COLO829 (cell line): ENCODE measurements around the gene KIFBP.
"Not testable (repeated sequence)": the region's sequence is repeated elsewhere in the genome, so short reads cannot be mapped to it uniquely, and the experiment has no call there.

ENCODE experiments used
- DNase-seq: peaks from one replicate; pipeline ENCODE4 v3.0.0; 2012; ENCODE audit warnings: low spot score

The KIFBP gene, protein sequence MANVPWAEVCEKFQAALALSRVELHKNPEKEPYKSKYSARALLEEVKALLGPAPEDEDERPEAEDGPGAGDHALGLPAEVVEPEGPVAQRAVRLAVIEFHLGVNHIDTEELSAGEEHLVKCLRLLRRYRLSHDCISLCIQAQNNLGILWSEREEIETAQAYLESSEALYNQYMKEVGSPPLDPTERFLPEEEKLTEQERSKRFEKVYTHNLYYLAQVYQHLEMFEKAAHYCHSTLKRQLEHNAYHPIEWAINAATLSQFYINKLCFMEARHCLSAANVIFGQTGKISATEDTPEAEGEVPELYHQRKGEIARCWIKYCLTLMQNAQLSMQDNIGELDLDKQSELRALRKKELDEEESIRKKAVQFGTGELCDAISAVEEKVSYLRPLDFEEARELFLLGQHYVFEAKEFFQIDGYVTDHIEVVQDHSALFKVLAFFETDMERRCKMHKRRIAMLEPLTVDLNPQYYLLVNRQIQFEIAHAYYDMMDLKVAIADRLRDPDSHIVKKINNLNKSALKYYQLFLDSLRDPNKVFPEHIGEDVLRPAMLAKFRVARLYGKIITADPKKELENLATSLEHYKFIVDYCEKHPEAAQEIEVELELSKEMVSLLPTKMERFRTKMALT

DNA sequence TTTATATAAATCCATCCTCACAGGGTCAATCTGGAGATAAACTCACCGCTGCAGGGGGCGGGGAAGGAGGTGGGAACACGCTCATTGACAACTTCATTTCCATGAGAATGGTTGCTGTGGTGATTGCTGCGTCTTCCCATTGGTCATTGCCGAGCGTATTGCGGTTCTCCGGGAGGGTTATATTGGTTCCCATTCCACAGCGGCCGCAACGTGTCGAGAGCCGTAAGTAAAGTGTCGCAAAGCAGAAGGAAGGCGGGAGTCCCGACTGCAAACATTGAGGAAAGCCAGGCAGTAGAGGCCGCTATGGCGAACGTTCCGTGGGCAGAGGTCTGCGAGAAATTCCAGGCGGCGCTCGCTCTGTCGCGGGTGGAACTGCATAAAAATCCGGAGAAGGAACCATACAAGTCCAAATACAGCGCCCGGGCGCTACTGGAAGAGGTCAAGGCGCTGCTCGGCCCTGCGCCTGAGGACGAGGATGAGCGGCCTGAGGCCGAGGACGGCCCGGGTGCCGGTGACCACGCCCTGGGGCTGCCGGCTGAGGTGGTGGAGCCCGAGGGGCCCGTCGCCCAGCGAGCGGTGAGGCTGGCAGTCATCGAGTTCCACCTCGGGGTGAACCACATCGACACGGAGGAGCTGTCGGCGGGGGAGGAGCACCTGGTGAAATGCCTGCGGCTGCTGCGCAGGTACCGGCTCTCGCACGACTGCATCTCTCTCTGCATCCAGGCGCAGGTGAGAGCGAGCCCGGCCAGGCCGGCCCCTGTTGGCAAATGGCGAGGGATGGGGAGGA, at the start of gene KIFBP:
Gene KIFBP, plus strand, starts transcription at position 274 of the 787 bp plus-strand sequence. Its CDS starts 30 bp downstream, at position 304.
- peak; percentile 93 for DNase-seq

DNA sequence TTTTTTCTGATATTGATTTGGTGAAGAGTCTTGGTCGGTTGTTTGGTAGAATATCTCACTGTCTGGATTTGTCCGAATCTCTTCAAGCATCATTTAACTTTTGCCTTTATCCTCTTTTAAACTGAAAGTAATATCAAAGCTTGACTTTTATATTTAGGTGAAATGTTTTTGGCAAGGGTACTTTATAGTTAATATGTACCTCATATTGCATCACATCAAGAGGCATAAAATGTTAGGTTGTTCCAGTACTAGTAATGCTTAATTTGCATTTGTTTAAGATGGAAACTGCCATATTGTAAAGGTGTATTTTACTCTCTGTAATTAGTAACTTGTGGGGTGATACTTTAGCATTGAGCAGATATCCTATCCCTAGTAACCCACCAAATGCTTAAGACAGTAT, 49.7 kb upstream of the KIFBP start:
- no peak for DNase-seq

DNA sequence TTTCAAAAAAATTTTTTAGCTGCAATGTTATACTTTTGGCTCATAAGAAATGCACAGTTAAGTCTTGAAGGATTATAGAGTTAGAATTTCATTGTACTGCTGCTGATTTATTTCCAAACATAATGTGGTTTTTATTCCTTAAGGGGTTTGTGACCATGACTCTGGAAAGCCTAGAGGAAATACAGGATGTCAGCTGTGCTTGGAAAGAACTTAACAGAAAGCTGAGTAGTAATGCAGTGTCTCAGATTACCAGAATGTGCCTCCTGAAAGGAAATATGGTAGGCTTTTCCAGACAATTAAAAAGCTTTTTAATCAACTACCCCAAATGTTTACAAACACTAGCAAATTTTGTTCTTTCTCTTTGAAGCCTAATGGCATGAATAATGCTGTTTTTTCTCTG, 47.7 kb upstream of the KIFBP start:
- not testable (repeated sequence) for DNase-seq

DNA sequence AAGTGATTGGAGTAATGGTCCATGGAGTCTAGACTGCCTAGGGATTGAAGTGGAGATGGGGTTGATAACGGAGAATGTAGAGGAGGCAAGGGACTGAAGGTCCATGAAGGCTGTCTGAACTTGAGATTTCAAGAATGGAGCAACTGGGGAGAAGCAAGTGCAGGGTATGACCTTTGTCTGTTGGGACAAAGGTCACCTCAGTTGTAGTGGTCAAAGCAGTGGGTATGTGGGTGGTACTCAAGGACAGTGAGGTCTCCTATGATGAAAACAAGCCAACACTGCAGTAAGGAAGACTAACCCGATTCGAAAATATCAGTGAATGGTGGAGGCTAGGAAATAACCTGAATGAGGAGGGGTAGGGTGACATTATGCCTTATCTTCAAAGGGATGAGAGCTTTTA, 38.0 kb upstream of the KIFBP start:
- no peak for DNase-seq

DNA sequence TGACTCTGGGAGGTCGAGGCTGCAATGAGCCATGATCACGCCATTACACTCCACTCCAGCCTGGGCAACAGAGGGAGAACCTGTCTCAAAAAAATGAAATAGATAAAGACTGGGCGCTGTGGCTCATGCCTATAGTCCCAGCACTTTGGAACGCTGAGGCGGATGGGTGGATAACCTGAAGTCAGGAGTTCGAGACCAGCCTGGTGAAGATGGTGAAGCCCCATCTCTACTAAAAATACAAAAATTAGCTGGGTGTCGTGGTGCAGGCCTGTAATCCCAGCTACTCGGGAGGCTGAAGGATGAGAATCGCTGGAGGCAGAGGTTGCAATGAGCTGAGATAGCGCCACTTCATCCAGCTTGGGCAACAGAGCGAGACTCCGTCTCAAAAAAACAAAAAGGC, 33.7 kb upstream of the KIFBP start:
- no peak for DNase-seq

DNA sequence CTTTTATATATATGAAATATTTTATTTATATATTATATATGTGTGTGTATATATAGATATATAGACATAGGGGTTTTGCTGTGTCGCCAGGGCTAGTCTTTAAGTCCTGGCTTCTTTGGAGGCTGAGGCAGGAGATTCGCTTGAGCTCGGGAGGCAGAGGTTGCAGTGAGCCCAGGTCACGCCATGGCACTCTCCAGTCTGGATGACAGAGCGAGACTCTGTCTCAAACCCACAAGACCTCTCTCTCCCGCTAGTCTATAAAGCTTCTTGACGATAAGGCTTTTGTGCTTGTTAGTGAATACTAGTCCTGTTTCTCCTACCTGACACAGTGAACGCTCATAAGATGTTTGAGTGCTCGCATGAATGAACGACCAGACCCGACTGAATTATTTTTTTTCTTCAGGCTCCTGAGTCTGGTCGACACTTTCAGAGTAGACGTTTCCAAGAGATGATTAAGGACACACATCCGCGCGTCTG, 33.2 kb upstream of the KIFBP start:
- DNase-seq: peak; percentile 9

DNA sequence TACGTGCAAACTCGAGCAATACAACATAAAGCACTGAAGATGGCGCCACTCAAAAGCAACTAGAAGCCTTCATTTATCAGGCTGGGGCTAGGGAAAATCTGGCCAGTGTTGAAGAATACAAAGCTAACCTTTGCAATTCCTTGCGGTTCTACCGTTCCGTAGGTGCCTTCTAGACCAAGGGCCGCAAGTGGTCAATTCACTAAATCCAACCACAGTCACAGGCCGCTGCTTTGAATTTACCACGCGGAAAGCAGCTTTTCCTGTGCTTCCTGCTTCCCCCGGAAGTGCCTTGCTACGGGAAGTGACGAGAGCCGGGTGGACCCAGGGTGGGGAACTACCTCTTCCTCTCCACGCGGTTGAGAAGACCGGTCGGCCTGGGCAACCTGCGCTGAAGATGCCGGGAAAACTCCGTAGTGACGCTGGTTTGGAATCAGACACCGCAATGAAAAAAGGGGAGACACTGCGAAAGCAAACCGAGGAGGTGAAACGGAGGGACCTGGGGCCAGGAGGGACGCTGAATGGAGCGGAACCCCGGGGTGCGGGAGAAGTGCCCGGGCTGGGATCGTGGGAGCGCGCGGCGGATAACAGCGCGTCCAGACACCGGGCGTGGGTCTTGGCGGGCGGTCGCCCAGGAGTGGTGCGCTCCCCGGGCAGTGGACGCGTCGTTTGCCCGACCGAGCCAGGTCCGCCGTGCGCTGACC, 32.6 kb upstream of the KIFBP start, which contains the start of gene DDX21:
Gene DDX21, plus strand, starts transcription at position 339 of the 701 bp plus-strand sequence. Its CDS starts 56 bp downstream, at position 395.
- DNase-seq: peak; percentile 90

DNA sequence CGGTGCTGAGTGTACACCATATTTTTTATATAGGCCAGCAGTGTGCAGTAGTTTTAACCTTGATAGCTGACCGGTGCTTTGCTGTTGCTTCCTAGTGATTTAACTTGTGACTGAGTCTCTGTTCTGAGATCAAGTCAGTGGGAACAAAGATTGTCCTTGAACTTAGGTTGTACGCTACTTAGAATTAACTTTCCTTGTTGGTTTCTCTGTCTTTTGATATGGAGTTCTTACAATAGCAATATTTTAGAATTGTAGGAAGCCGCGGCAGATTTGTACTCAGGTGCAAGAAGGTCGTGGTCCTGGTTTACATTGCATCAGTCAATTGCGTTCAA, 31.4 kb upstream of the KIFBP start:
- no peak for DNase-seq

DNA sequence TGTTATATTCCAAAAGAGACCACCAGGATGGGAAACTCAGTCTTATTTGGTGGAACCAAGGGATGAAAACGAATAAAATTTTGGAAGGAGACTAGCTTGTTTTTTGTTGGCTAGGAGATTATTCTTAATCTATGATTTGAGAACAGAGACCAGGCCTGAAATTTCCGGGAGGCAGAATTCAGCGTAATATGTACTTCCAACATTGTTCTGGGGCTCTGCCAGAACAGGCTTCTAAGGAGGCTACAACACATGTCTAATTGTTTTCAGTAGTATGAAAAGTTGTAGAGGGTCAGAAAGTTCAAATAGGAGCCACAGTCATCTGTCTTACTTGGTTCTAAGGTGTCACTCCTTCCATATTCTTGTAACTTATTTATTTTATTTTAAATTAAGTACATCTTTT, 30.9 kb upstream of the KIFBP start:
- peak; percentile 46 for DNase-seq

DNA sequence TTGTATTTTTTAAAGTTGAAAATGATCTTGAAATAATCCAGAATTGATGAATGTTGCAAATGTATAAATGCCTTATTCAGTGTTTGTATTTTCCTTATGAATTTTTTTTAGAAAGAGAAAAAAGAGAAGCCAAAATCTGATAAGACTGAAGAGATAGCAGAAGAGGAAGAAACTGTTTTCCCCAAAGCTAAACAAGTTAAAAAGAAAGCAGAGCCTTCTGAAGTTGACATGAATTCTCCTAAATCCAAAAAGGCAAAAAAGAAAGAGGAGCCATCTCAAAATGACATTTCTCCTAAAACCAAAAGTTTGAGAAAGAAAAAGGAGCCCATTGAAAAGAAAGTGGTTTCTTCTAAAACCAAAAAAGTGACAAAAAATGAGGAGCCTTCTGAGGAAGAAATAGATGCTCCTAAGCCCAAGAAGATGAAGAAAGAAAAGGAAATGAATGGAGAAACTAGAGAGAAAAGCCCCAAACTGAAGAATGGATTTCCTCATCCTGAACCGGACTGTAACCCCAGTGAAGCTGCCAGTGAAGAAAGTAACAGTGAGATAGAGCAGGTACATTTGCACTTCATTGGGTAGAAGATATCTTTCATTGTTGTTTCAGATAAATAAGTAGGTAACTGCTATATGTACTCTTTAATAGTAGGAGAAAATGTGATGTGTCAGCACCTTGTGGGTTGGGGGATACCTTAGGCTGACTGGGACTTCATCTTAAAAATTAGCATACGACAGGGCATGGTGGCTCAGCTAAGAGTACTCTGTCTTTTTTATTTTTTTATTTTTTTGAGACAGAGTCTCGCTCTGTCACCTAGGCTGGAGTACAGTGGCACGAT, 28.7 kb upstream of the KIFBP start:
- DNase-seq: no peak

DNA sequence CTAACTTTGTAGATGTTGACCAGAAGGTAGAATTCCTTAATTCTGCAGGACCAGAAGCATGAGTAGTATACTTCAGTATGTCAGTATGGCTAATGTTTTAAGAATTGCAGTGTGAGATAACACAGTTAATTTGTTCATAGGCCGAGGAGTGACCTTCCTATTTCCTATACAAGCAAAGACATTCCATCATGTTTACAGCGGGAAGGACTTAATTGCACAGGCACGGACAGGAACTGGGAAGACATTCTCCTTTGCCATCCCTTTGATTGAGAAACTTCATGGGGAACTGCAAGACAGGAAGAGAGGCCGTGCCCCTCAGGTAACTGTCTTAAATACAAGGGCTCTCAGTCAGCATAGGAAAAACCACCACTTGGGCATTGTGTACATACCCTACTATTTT, 25.5 kb upstream of the KIFBP start:
- no peak for DNase-seq

DNA sequence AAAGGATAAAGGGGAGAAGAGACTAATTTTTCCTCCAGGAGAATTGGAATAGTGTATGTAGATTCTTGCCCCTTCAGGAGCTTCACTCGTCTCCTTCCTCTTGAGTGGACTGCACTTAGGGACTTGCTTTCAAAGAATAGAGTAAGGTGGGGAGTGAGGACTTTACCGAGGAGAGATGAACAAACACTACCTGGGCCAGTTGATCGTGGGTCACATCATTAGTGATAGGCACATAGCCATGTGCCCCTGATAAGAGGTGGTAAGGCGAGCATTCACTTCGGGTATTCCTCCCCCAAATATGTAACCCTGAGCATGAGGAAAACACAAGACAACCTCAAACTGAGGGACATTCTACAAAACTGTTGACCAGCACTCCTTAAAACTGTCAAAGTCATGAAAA, 14.6 kb upstream of the KIFBP start:
- DNase-seq: no peak

DNA sequence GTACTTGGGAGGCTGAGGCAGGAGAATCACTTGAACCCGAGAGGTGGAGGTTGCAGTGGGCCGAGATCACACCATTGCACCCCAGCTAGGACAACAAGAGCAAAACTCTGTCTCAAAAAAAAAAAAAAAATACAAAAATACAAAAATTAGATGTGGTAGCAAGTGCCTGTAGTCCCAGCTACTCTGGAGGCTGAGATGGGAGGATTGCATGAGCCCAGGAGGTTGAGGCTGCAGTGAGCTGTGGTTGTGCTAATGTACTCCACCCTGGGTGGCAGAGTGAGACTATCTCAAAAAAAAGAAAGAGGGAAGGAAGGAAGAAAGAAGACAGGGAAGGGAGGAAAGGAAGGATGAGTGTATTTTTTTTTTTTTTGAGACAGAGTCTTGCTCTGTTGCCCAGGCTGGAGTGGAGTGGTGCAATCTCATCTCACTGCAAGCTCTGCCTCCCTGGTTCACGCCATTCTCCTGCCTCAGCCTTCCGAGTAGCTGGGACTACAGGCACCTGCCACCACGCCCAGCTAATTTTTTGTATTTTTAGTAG, 12.6 kb upstream of the KIFBP start:
- DNase-seq: not testable (repeated sequence)

DNA sequence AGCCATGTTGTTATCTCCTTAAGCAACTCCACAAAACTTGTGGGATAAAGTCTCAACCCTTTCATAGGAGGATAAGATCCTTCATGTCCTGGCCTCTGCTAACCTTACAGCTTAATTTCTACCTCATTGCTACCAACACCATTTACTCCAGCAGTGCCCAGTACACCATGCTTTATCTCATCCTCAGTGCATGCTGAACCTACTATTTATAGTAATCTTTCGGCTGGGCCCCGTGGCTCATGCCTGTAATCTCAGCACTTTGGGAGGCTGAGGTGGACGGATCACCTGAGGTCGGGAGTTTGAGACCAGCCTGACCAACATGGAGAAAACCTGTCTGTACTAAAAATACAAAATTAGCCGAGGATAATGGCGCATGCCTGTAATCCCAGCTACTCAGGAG, 8.9 kb upstream of the KIFBP start:
- DNase-seq: not testable (repeated sequence)

DNA sequence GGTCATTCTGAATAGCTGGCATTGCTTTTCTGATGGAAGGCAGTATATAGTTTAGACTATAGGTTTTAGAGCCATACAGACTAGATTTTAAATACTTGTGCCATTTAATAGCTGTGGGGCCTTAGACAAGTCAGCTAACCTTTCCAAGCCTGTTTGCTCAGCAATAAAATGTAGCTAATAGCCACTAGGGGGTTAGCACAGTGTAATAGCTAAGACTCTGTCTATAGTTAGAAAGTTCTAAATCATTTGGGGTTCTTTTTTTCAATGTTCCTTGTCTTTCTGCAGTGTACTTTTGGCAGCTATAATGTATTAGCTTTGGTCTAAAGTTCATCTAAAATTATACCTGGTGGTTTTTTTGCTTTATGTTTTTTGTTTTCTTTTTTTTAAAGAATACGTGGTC, 7.5 kb upstream of the KIFBP start:
- DNase-seq: no peak

DNA sequence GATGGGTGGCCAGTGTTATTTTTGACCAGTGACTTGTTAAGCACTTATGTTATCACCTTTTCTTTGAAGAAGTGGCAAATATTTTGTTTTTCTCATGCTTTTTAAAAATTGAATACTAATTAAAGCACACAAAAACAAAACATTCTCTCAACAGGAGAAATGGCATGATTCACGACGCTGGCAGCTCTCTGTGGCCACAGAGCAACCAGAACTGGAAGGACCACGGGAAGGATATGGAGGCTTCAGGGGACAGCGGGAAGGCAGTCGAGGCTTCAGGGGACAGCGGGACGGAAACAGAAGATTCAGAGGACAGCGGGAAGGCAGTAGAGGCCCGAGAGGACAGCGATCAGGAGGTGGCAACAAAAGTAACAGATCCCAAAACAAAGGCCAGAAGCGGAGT, 6.2 kb upstream of the KIFBP start:
- DNase-seq: no peak

DNA sequence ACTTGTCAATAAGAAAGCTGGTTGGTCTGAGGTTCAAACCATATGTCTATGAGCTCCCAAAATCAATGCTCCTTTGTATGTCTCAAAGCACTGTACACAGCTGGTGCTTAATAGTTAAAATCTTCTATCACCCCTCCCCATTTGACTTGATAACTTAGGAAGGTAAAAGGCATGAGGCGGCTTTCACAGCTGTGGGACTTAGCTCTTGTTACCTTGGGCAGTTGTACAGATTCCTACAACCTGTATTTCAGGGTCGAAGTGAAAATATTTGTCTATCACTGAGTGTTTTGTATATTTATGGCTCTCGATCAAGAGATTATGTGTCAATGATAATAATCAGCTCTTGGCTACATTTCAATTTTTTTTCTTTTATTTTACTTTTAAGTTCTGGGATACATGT, 992 bp upstream of the KIFBP start:
- DNase-seq: no peak

DNA sequence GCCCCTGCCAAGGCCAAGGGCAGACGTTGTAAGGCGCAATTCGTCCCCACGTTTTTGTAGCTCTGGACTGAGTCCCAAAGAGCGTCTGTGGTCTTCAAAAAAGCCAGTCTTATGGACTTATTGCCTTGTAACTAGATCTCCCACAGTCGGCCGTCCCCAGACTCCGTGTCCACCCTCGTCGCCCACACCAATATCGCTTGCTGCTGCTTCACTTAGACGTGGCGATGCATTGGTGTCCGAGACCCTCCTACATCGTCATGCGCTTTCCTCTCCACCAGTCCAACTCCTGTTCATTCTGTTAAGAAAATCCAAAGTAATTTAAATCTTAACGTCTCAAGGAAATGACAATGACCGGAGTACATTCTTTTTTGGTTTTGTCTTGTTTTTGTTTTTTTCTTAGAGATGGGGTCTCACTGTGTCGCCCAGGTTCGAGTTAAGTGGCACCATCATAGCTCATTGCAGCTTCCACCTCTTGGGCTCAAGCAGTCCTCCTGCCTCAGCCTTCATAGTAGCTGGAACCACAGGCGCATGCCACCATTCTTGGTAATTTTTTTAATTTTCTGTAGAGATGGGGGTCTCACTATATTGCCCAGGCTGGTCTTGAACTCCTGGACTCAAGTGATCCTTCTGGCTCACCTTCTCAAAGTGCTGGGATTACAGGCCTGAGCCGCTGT, 851 bp downstream of the KIFBP start:
- DNase-seq: no peak

DNA sequence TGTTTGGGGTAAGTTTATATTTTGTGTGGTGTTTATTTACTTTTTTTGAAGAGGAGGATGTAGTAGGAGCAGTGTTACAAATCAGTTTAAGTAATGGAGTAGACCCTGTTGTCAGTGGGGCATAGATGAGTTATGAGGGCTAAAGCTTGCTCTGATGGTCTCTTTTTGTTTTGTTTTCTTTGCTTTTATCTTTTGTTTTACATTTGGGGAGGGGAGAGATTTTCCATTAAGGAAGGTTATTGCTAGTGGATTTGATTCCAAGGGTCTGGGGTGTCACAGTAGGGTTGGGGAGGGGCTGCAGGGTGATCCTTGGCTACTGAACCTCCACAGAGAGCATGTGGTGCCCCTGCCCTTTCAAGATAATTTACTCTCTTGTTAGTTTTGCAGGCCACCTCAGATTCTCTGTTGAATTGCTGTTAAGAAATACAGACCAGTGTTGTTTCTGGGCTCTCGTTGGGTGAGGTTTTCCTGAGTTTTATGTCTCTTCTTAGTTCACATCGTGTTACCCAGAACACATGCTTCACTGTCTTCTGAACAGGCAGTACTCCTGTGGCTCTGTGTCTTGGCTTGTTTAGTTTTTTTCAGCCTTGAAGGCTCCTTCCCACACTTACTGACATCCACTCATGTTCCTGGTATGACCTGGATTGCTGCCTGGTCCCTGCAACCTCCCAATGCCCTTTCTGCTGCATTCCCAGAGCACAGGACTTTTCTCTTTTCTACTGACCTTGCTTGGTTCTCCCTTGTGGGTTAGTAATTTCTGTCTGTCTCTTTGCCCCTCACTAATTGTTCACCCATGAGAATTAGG, 4.2 kb downstream of the KIFBP start:
- peak; percentile 30 for DNase-seq

DNA sequence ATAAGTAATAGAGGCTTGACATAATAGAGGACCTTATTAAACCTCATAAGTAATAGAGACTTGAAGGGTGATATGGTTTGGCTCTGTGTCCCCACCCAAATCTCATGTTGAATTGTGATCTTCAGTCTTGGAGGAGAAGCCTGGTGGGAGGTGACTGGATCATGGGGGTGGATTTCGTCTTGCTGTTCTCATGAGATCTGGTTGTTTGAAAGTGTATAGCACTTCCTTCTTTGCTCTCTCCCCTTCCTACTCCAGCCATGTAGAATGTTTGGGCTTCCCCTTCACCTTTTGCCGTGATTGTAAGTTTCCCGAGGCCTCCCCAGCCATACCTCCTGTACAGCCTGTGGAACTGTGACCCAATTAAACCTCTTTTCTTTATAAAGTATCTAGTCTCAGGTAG, 8.6 kb downstream of the KIFBP start:
- no peak for DNase-seq
